Measurements from ENCODE around the gene GTF3C1.

GRCh38 chr16:27472091-27473020 lies 77.4 kb downstream of the GTF3C1 start:
- TF ChIP-seq, protein P1, sequence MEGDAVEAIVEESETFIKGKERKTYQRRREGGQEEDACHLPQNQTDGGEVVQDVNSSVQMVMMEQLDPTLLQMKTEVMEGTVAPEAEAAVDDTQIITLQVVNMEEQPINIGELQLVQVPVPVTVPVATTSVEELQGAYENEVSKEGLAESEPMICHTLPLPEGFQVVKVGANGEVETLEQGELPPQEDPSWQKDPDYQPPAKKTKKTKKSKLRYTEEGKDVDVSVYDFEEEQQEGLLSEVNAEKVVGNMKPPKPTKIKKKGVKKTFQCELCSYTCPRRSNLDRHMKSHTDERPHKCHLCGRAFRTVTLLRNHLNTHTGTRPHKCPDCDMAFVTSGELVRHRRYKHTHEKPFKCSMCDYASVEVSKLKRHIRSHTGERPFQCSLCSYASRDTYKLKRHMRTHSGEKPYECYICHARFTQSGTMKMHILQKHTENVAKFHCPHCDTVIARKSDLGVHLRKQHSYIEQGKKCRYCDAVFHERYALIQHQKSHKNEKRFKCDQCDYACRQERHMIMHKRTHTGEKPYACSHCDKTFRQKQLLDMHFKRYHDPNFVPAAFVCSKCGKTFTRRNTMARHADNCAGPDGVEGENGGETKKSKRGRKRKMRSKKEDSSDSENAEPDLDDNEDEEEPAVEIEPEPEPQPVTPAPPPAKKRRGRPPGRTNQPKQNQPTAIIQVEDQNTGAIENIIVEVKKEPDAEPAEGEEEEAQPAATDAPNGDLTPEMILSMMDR (IDR thresholded peaks at IDR 0.05; ENCODE audit: poor library complexity, severe bottlenecking): no peak
- TF ChIP-seq EZH2 (IDR thresholded peaks at IDR 0.05; ENCODE audit: borderline replicate concordance, insufficient read depth, low read length, poor library complexity, severe bottlenecking): no peak
- no peak for TF ChIP-seq POLR2AphosphoS5 (IDR thresholded peaks at IDR 0.05)
- TF ChIP-seq TAF1 (IDR thresholded peaks at IDR 0.05; ENCODE audit: low read depth): no peak
- no peak for TF ChIP-seq SMC3 (conservative IDR thresholded peaks at IDR 0.05; ENCODE audit: poor library complexity)
- TF ChIP-seq, protein P2, sequence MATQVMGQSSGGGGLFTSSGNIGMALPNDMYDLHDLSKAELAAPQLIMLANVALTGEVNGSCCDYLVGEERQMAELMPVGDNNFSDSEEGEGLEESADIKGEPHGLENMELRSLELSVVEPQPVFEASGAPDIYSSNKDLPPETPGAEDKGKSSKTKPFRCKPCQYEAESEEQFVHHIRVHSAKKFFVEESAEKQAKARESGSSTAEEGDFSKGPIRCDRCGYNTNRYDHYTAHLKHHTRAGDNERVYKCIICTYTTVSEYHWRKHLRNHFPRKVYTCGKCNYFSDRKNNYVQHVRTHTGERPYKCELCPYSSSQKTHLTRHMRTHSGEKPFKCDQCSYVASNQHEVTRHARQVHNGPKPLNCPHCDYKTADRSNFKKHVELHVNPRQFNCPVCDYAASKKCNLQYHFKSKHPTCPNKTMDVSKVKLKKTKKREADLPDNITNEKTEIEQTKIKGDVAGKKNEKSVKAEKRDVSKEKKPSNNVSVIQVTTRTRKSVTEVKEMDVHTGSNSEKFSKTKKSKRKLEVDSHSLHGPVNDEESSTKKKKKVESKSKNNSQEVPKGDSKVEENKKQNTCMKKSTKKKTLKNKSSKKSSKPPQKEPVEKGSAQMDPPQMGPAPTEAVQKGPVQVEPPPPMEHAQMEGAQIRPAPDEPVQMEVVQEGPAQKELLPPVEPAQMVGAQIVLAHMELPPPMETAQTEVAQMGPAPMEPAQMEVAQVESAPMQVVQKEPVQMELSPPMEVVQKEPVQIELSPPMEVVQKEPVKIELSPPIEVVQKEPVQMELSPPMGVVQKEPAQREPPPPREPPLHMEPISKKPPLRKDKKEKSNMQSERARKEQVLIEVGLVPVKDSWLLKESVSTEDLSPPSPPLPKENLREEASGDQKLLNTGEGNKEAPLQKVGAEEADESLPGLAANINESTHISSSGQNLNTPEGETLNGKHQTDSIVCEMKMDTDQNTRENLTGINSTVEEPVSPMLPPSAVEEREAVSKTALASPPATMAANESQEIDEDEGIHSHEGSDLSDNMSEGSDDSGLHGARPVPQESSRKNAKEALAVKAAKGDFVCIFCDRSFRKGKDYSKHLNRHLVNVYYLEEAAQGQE (IDR thresholded peaks at IDR 0.05; ENCODE audit: borderline replicate concordance): no peak
- TF ChIP-seq MXI1 (conservative IDR thresholded peaks at IDR 0.05; ENCODE audit: poor library complexity, severe bottlenecking): no peak
